Lower lobe of right lung (tissue), 2 donors: ENCODE data around the gene FOXO4. TPM values are rescaled to one million over a fixed set of nuclear protein-coding genes. Genes with fewer than 3 reads are reported as not detected.

Experiments
- ATAC-seq, 2 donors: fragments of 200-7000 bp; cut with Tn5 transposase; one replicate each; pipeline ENCODE4 v1.9.1; 2020 to 2022; ENCODE audit warnings: mild to moderate bottlenecking in 2 of 2, moderate library complexity in 2 of 2
- DNase-seq: peaks from one replicate; pipeline ENCODE4 v3.0.0-alpha.2; 2020
- H3K27ac ChIP-seq: fragments of 200-600 bp; one replicate; pipeline ENCODE4 v1.8.0; 2022
- H3K27me3 ChIP-seq: fragments of 200-600 bp; one replicate; pipeline ENCODE4 v1.8.0; 2022; ENCODE audit warnings: low read depth
- H3K36me3 ChIP-seq: fragments of 200-600 bp; one replicate; pipeline ENCODE4 v1.8.0; 2022; ENCODE audit warnings: mild to moderate bottlenecking
- H3K4me1 ChIP-seq: fragments of 200-600 bp; one replicate; pipeline ENCODE4 v1.8.0; 2022
- H3K4me3 ChIP-seq: fragments of 200-600 bp; one replicate; pipeline ENCODE4 v1.8.0; 2022; ENCODE audit warnings: mild to moderate bottlenecking
- H3K9me3 ChIP-seq: fragments of 200-600 bp; one replicate; pipeline ENCODE4 v1.8.0; 2022
- intact Hi-C: fragments of 100-400 bp; cut with DNase I; formaldehyde crosslinking; loops from one replicate; pipeline ENCODE4 v1.11.0; 2022
- total RNA-seq: library from RNA; stranded (reverse); fragmentation: NEBNext Ultra II Directional; extraction: Animal tissue kit (Norgen Biotek cat#: 25700); gene quantifications from one replicate; pipeline ENCODE4 v1.2.1, GENCODE V29; 2021
- TF ChIP-seq, protein P1 (sequence below): fragments of 200-600 bp; IDR thresholded peaks from one replicate; pipeline ENCODE4 v1.8.0; 2022; ENCODE audit warnings: antibody characterized with exemption, mild to moderate bottlenecking
- donor health status: DM: no; HTN: yes; CAD: no; lungs with severe emphysema.

Gene FOXO4
- total RNA-seq, 1 donor from 2014 or later, result 34.7 TPM

DNA sequence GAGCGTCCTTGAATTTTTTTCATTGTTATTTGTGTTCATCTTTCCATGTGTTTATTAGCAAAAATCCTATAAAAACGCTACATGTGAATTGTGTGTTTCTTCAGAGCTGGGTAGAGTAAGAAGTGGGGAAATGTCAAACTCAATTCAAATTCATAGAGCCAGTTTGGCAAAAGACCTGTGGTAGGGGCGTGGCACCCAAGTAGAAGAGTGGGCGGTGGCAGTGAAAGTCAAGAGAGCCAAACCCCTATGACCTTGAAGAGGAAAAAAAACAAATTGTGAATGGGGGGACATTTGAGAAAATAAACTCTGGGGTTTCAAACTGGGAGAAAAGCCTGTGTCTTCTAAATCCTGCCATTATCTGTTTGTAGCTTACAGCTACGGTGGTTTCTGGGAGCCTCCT lies 4.4 kb upstream of the FOXO4 start:
- no peaks in the 10 kb centered on the region for H3K9me3 ChIP-seq
- ATAC-seq, result no peak
- TF ChIP-seq, protein P1, sequence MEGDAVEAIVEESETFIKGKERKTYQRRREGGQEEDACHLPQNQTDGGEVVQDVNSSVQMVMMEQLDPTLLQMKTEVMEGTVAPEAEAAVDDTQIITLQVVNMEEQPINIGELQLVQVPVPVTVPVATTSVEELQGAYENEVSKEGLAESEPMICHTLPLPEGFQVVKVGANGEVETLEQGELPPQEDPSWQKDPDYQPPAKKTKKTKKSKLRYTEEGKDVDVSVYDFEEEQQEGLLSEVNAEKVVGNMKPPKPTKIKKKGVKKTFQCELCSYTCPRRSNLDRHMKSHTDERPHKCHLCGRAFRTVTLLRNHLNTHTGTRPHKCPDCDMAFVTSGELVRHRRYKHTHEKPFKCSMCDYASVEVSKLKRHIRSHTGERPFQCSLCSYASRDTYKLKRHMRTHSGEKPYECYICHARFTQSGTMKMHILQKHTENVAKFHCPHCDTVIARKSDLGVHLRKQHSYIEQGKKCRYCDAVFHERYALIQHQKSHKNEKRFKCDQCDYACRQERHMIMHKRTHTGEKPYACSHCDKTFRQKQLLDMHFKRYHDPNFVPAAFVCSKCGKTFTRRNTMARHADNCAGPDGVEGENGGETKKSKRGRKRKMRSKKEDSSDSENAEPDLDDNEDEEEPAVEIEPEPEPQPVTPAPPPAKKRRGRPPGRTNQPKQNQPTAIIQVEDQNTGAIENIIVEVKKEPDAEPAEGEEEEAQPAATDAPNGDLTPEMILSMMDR, result no peak
- H3K36me3 ChIP-seq, result no peaks in the 10 kb centered on the region
- intact Hi-C loops, result no loop called here
- DNase-seq, result no peak
- H3K27me3 ChIP-seq, result no peaks in the 10 kb centered on the region
- no peak overlapping the region for H3K27ac ChIP-seq
- no peaks in the 10 kb centered on the region for H3K4me1 ChIP-seq
- H3K4me3 ChIP-seq, result no peak overlapping the region

DNA sequence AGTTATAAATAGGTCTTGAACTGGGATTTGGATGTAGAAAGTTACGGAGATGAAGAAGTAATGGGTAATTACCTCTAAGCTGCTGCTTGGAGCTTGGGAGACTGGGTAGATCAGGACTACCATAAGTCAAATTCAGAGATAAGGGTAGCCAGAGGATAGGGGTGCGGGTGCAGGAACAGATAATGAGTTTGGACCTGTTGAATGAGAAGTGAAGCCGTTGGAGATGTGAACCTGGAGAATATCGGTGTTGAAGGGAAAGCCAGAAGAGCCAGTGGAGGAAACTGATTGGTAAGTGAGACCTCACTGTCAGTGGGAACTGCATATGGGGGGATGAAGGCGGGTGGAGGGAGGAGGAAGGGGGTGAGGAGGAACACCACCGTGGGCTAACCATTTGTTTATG lies 618 bp upstream of the FOXO4 start:
- ATAC-seq (no peak), DNase-seq (no peak)
- TF ChIP-seq, protein P1, result no peak
- no peak overlapping the region for H3K27ac ChIP-seq
- no peaks in the 10 kb centered on the region for H3K27me3 ChIP-seq
- H3K4me1 ChIP-seq, result peaks cover 10% of the 10 kb centered on the region
- intact Hi-C loops, result no loop called here
- H3K4me3 ChIP-seq, result peak overlapping the region; percentile 65
- no peaks in the 10 kb centered on the region for H3K36me3 ChIP-seq
- H3K9me3 ChIP-seq, result no peaks in the 10 kb centered on the region

DNA sequence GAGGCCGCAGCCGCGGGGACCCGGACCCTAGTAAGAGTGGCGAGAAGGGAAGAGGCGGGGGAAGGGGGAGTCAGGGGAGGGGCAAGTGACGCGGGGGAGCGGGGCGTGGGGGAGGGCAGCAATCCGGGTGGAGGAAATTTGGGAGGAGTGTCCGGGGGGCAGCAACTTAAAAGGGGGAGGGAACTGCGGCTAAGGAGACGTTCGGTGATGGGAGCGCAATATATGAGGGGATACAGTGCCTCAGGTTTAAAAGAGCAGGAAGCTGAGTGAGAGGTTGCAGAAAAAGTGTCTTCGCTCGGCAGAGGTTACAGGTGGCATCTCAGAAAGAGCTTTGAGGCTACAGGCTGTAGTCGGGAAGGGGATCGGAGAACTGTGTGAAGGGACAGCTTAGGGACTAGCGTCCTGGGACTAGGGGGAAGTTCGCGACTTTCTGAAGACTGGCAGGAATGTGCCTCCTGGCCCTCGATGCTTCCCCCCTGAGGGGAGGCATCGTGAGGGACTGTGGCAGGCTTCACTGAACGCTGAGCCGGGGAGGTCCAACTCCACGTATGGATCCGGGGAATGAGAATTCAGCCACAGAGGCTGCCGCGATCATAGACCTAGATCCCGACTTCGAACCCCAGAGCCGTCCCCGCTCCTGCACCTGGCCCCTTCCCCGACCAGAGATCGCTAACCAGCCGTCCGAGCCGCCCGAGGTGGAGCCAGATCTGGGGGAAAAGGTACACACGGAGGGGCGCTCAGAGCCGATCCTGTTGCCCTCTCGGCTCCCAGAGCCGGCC lies 519 bp downstream of the FOXO4 start:
- peaks cover 10% of the 10 kb centered on the region for H3K4me1 ChIP-seq
- H3K27me3 ChIP-seq, result no peaks in the 10 kb centered on the region
- H3K4me3 ChIP-seq, result peak overlapping the region; percentile 65
- peak overlapping the region; percentile 62 for H3K27ac ChIP-seq
- H3K36me3 ChIP-seq, result no peaks in the 10 kb centered on the region
- H3K9me3 ChIP-seq, result no peaks in the 10 kb centered on the region
- intact Hi-C loops, result no loop called here
- ATAC-seq (peak; percentile 76 to 84), DNase-seq (no peak)
- TF ChIP-seq, protein P1, result no peak

DNA sequence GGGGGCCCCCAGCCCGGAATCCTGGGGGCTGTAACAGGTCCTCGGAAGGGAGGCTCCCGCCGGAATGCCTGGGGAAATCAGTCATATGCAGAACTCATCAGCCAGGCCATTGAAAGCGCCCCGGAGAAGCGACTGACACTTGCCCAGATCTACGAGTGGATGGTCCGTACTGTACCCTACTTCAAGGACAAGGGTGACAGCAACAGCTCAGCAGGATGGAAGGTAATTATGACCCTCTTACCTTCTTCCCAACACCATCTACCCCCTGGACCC lies 1.0 kb downstream of the FOXO4 start:
- intact Hi-C loops, result no loop called here

DNA sequence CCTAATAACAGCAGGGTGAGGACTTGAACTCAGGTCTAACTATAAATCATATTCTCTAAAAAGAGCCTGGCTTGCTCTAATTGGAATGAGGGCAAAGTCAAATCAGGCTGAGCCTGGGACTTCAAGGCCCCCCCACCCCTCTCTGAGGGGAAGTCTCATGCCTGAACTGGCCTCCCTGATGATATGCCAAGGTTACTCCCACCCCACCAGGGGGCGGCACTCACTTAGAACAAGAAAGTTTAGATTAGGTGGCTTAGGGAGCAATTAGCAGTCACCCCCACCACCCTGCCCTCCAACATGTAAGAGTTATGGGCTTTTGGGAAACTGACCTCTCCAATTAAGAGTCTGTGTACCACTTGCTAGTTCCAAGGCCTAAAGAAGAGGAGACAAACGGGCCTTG lies 2.7 kb downstream of the FOXO4 start:
- no peak overlapping the region for H3K27ac ChIP-seq
- peak; percentile 67 for DNase-seq
- peaks cover 10% of the 10 kb centered on the region for H3K4me1 ChIP-seq
- no peaks in the 10 kb centered on the region for H3K27me3 ChIP-seq
- no peaks in the 10 kb centered on the region for H3K9me3 ChIP-seq
- H3K4me3 ChIP-seq, result no peak overlapping the region
- no peaks in the 10 kb centered on the region for H3K36me3 ChIP-seq
- intact Hi-C loops, result no loop called here
- peak in 1 of 2 donors; percentile 60 for ATAC-seq
- TF ChIP-seq, protein P1, result peak; percentile 55

More for the DNA sequence above, 1.0 kb downstream of the FOXO4 start:
- peak overlapping the region; percentile 65 for H3K4me3 ChIP-seq
- H3K27me3 ChIP-seq, result no peaks in the 10 kb centered on the region
- peaks cover 10% of the 10 kb centered on the region for H3K4me1 ChIP-seq
- no peak for ATAC-seq
- TF ChIP-seq, protein P1, result no peak
- H3K9me3 ChIP-seq, result no peaks in the 10 kb centered on the region
- H3K27ac ChIP-seq, result no peak overlapping the region
- no peak for DNase-seq
- H3K36me3 ChIP-seq, result no peaks in the 10 kb centered on the region
